OCI-LY3 (cell line): ENCODE results near the gene OSER1.

Source experiments
- EZH2phosphoT487 ChIP-seq: fragments of 200-600 bp; shearing (Covaris generic); IDR thresholded peaks from 2 replicates; pipeline ENCODE4 v1.6.1; 2018; ENCODE audit warnings: antibody characterized with exemption, mixed run types, low read depth
- TF ChIP-seq, protein P1 (sequence below): fragments of 200-600, 300-600 bp; sonication (generic); IDR thresholded peaks from 2 replicates; pipeline ENCODE4 v1.5.1; 2014; ENCODE audit warnings: antibody characterized with exemption, low read length, low read depth

DNA sequence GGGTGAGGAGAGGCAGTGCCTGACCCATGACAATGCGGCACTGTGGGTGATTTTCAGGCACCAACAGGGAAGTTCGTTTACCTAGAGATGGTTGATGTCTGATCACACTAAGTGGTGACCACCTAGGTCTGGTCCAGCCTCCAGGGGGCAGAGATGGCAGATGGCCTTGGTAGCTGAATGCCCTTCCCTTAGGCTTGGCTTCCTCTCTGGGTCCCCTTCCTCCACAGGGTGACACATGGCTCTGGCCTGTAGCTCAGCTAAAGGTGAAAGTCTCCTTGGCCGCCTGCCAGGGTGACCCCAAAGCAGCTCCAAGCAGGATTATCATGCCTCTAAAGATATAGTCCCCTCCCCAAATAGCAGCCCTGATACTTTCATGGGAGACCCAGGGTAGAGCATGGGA is 43.0 kb upstream of the OSER1 start:
- TF ChIP-seq, protein P1, sequence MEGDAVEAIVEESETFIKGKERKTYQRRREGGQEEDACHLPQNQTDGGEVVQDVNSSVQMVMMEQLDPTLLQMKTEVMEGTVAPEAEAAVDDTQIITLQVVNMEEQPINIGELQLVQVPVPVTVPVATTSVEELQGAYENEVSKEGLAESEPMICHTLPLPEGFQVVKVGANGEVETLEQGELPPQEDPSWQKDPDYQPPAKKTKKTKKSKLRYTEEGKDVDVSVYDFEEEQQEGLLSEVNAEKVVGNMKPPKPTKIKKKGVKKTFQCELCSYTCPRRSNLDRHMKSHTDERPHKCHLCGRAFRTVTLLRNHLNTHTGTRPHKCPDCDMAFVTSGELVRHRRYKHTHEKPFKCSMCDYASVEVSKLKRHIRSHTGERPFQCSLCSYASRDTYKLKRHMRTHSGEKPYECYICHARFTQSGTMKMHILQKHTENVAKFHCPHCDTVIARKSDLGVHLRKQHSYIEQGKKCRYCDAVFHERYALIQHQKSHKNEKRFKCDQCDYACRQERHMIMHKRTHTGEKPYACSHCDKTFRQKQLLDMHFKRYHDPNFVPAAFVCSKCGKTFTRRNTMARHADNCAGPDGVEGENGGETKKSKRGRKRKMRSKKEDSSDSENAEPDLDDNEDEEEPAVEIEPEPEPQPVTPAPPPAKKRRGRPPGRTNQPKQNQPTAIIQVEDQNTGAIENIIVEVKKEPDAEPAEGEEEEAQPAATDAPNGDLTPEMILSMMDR: 0 out of 2 replicates have a peak, but pooled peaks have one; percentile 11
- no peak for TF ChIP-seq EZH2phosphoT487
